Right cardiac atrium (tissue), 5 donors: ENCODE measurements around the gene DGCR6L. TPM values are rescaled to one million over a fixed set of nuclear protein-coding genes. Genes with fewer than 3 reads are reported as not detected.
A peak's percentile ranks its signal among the peaks of the same experiment; 100 is the strongest.
"Not testable (repeated sequence)": the region's sequence is repeated elsewhere in the genome, so short reads cannot be mapped to it uniquely, and the experiment has no call there.

Experiments
- ATAC-seq, 2 donors: fragments of 200-7000 bp; cut with Tn5 transposase; one replicate each; pipeline versions ENCODE4 v1.8.0 to v1.9.1; 2020; ENCODE audit warnings: moderate library complexity in 2 of 2, mild to moderate bottlenecking in 1 of 2
- DNase-seq, 3 donors: peaks; one replicate each; pipeline ENCODE4 v3.0.0-alpha.2; 2020
- H3K27ac ChIP-seq: one replicate; pipeline ENCODE4 v1.5.1; 2013; ENCODE audit warnings: mild to moderate bottlenecking, low read length, control low read depth, moderate library complexity
- H3K27me3 ChIP-seq: one replicate; pipeline ENCODE4 v1.6.1; 2013; ENCODE audit not compliant: control insufficient read depth, insufficient read depth
- H3K4me1 ChIP-seq: one replicate; pipeline ENCODE4 v1.6.1; 2013; ENCODE audit warnings: low read length; ENCODE audit not compliant: control insufficient read depth, insufficient read depth
- H3K4me3 ChIP-seq: one replicate; pipeline ENCODE4 v1.5.1; 2013; ENCODE audit warnings: low read length, control low read depth
- H3K9me3 ChIP-seq: one replicate; pipeline ENCODE4 v1.6.1; 2013; ENCODE audit warnings: low read length; ENCODE audit not compliant: control insufficient read depth
- WGBS: extraction: QIAGEN DNeasy Blood & Tissue Kit; methylation state at CpG from one replicate; pipeline ENCODE4 v1.1.7; 2013; 5-methylcytosine and 5-hydroxymethylcytosine counted together
- intact Hi-C, 4 donors: fragments of 100-400 bp; cut with DNase I; formaldehyde crosslinking; loops; one replicate each; pipeline versions ENCODE4 v1.11.0 to v1.14.0; 2022 to 2023
- polyA plus RNA-seq: library from polyadenylated mRNA; stranded (reverse); fragments of 200-250 nt; gene quantifications from one replicate; pipeline ENCODE4 v1.2.3, GENCODE V29; 2013
- total RNA-seq, 4 donors: library from RNA; stranded (reverse); fragmentation: NEBNext Ultra II Directional; extraction: Animal tissue kit (Norgen Biotek cat#: 25700); gene quantifications; one replicate each; pipeline ENCODE4 v1.2.1, GENCODE V29; 2021
- donor health status: healthy with polysubstance abuse.
- donor health status: DM: no; HTN: yes; CAD: no.
- donor health status: DM: no; HTN: no; CAD: no.
- donor health status: DM: no; HTN: yes; CAD: no; lungs with severe emphysema.
- donor health status: DM: yes; HTN: yes; CAD: no.

Gene DGCR6L
- total and polyA plus RNA-seq, 5 donors = 40.0 to 88.9 (median 56.6) TPM

- intact Hi-C loops = no loop called here
- H3K27ac ChIP-seq = no peak overlapping the region
- H3K27me3 ChIP-seq = no peaks in the 10 kb centered on the region
- H3K4me3 ChIP-seq = no peak overlapping the region
- 56% methylated on average over 9 of the region's 9 CpGs for WGBS
- no peaks in the 10 kb centered on the region for H3K4me1 ChIP-seq
- no peaks in the 10 kb centered on the region for H3K9me3 ChIP-seq
- peak in 1 of 3 donors; percentile 16 for DNase-seq
- no peak for ATAC-seq
Measured at GRCh38 chr22:20297414-20298109, 22.3 kb downstream of the DGCR6L start.

- Histone ChIP-seq H3K27me3 (no peaks in the 10 kb centered on the region), H3K4me1 (no peaks in the 10 kb centered on the region), H3K9me3 (no peaks in the 10 kb centered on the region), H3K27ac (no peak overlapping the region), H3K4me3 (no peak overlapping the region)
- intact Hi-C loops = no loop called here
- WGBS = 73% methylated on average over 9 of the region's 9 CpGs
- DNase-seq = no peak
- ATAC-seq = no peak
Measured at GRCh38 chr22:20296598-20296997, 23.3 kb downstream of the DGCR6L start.

- DNase-seq (peak in 1 of 3 donors; percentile 6), ATAC-seq (no peak)
- WGBS = 75% methylated on average over 12 of the region's 12 CpGs
- intact Hi-C loops = no loop called here
- Histone ChIP-seq H3K4me3 (no peak overlapping the region), H3K9me3 (no peaks in the 10 kb centered on the region), H3K4me1 (no peaks in the 10 kb centered on the region), H3K27me3 (no peaks in the 10 kb centered on the region), H3K27ac (no peak overlapping the region)
Measured at GRCh38 chr22:20295262-20296064, 24.4 kb downstream of the DGCR6L start.

- intact Hi-C loops = no loop called here
- ATAC-seq (no peak), DNase-seq (no peak)
- no peak overlapping the region for H3K27ac ChIP-seq
- H3K9me3 ChIP-seq = no peaks in the 10 kb centered on the region
- no peak overlapping the region for H3K4me3 ChIP-seq
- H3K4me1 ChIP-seq = no peaks in the 10 kb centered on the region
- no peaks in the 10 kb centered on the region for H3K27me3 ChIP-seq
- 64% methylated on average over 13 of the region's 13 CpGs for WGBS
Measured at GRCh38 chr22:20292673-20293232, 27.1 kb downstream of the DGCR6L start.

- no peak overlapping the region for H3K27ac ChIP-seq
- H3K9me3 ChIP-seq = no peaks in the 10 kb centered on the region
- H3K4me3 ChIP-seq = no peak overlapping the region
- intact Hi-C loops = no loop called here
- H3K4me1 ChIP-seq = no peaks in the 10 kb centered on the region
- no peaks in the 10 kb centered on the region for H3K27me3 ChIP-seq
- ATAC-seq (no peak), DNase-seq (no peak)
- 75% methylated on average over 5 of the region's 5 CpGs for WGBS
Measured at GRCh38 chr22:20292108-20292507, 27.8 kb downstream of the DGCR6L start.

- intact Hi-C loops = no loop called here
- WGBS = 54% methylated on average over 11 of the region's 11 CpGs
- ATAC-seq (no peak), DNase-seq (no peak)
- no peaks in the 10 kb centered on the region for H3K9me3 ChIP-seq
- no peak overlapping the region for H3K4me3 ChIP-seq
- H3K4me1 ChIP-seq = no peaks in the 10 kb centered on the region
- no peaks in the 10 kb centered on the region for H3K27me3 ChIP-seq
- H3K27ac ChIP-seq = no peak overlapping the region
Measured at GRCh38 chr22:20291604-20292063, 28.2 kb downstream of the DGCR6L start.

- Histone ChIP-seq H3K4me3 (no peak overlapping the region), H3K27me3 (no peaks in the 10 kb centered on the region), H3K9me3 (no peaks in the 10 kb centered on the region), H3K4me1 (no peaks in the 10 kb centered on the region), H3K27ac (no peak overlapping the region)
- ATAC-seq = no peak
- no peak for DNase-seq
- intact Hi-C loops = no loop called here
- 58% methylated on average over 5 of the region's 5 CpGs for WGBS
Measured at GRCh38 chr22:20291249-20291586, 28.6 kb downstream of the DGCR6L start.

- DNase-seq (no peak), ATAC-seq (no peak)
- WGBS = 74% methylated on average over 13 of the region's 13 CpGs
- H3K27ac ChIP-seq = no peak overlapping the region
- H3K27me3 ChIP-seq = no peaks in the 10 kb centered on the region
- intact Hi-C loops = no loop called here
- no peaks in the 10 kb centered on the region for H3K4me1 ChIP-seq
- no peak overlapping the region for H3K4me3 ChIP-seq
- H3K9me3 ChIP-seq = no peaks in the 10 kb centered on the region
Measured at GRCh38 chr22:20290578-20291248, 29.1 kb downstream of the DGCR6L start.

GRCh38 chr22:20290045-20290392 lies 29.8 kb downstream of the DGCR6L start:
- ATAC-seq = no peak
- DNase-seq = no peak
- 74% methylated on average over 10 of the region's 10 CpGs for WGBS
- no peaks in the 10 kb centered on the region for H3K9me3 ChIP-seq
- H3K27me3 ChIP-seq = no peaks in the 10 kb centered on the region
- intact Hi-C loops = no loop called here
- no peaks in the 10 kb centered on the region for H3K4me1 ChIP-seq
- H3K4me3 ChIP-seq = no peak overlapping the region
- no peak overlapping the region for H3K27ac ChIP-seq

- DNase-seq, ATAC-seq, H3K9me3 ChIP-seq, H3K4me3 ChIP-seq, H3K27ac ChIP-seq, H3K27me3 ChIP-seq, H3K4me1 ChIP-seq: not testable (repeated sequence)
- 82% methylated on average over 22 of the region's 23 CpGs for WGBS
- intact Hi-C loops = loop anchor here in 1 of 4 donors (5.0 kb wide), 1 partner anchor 132 kb away; no protein-coding TSS in a partner anchor
Measured at GRCh38 chr22:20289182-20290044, 30.4 kb downstream of the DGCR6L start.
